Measurements from ENCODE around the gene CRACDL. TPM values are rescaled to one million over a fixed set of nuclear protein-coding genes. Genes with fewer than 3 reads are reported as not detected.
A peak's percentile ranks its signal among the peaks of the same experiment; 100 is the strongest.

Gene CRACDL
- total and polyA plus RNA-seq, 2 of the 13 experiments (the other 11 are each of a cell fraction or from before 2014, with no cell fraction given), result 0.15 to 0.26 TPM

- TF ChIP-seq SMARCC2 (IDR thresholded peaks at IDR 0.05) (no peak), HDAC2 (CRISPR knock-in tag; IDR thresholded peaks at IDR 0.05) (peak; percentile 26; the same call in 1 of the 2 replicates), ZNF737 (CRISPR knock-in tag; IDR thresholded peaks at IDR 0.05; ENCODE audit: borderline replicate concordance) (no peak), CEBPG (CRISPR knock-in tag; IDR thresholded peaks at IDR 0.05) (no peak; the same call in 1 of the 2 replicates), ZNF232 (CRISPR knock-in tag; IDR thresholded peaks at IDR 0.05; ENCODE audit: borderline replicate concordance) (no peak), ZSCAN31 (CRISPR knock-in tag; IDR thresholded peaks at IDR 0.05; ENCODE audit: low read depth) (0 out of 2 replicates have a peak, but pooled peaks have one; percentile 37), ZNF562 (CRISPR knock-in tag; IDR thresholded peaks at IDR 0.05; ENCODE audit: borderline replicate concordance) (no peak), CEBPB (IDR thresholded peaks at IDR 0.05; ENCODE audit: borderline replicate concordance, low read depth, low read length) (no peak), ARNTL (CRISPR knock-in tag; IDR thresholded peaks at IDR 0.05) (no peak), ZNF446 (CRISPR knock-in tag; IDR thresholded peaks at IDR 0.05) (no peak), TOE1 (CRISPR knock-in tag; IDR thresholded peaks at IDR 0.05) (no peak), CHCHD3 (CRISPR knock-in tag; IDR thresholded peaks at IDR 0.05) (no peak), SMAD3 (CRISPR knock-in tag; IDR thresholded peaks at IDR 0.05) (no peak), SRSF4 (IDR thresholded peaks at IDR 0.05; ENCODE audit: low read depth, low read length, poor library complexity, severe bottlenecking) (no peak), ZKSCAN5 (CRISPR knock-in tag; IDR thresholded peaks at IDR 0.05) (no peak), CREB1 (IDR thresholded peaks at IDR 0.05) (no peak), CREB1 (CRISPR knock-in tag; IDR thresholded peaks at IDR 0.05) (no peak), ZMYM3 (CRISPR knock-in tag; IDR thresholded peaks at IDR 0.05) (0 out of 2 replicates have a peak, but pooled peaks have one; percentile 42), BCLAF1 (IDR thresholded peaks at IDR 0.05) (no peak), ZNF567 (CRISPR knock-in tag; IDR thresholded peaks at IDR 0.05; ENCODE audit: borderline replicate concordance) (no peak), ZNF431 (CRISPR knock-in tag; IDR thresholded peaks at IDR 0.05; ENCODE audit: borderline replicate concordance, low read depth) (no peak)
- TF ChIP-seq, protein P1, sequence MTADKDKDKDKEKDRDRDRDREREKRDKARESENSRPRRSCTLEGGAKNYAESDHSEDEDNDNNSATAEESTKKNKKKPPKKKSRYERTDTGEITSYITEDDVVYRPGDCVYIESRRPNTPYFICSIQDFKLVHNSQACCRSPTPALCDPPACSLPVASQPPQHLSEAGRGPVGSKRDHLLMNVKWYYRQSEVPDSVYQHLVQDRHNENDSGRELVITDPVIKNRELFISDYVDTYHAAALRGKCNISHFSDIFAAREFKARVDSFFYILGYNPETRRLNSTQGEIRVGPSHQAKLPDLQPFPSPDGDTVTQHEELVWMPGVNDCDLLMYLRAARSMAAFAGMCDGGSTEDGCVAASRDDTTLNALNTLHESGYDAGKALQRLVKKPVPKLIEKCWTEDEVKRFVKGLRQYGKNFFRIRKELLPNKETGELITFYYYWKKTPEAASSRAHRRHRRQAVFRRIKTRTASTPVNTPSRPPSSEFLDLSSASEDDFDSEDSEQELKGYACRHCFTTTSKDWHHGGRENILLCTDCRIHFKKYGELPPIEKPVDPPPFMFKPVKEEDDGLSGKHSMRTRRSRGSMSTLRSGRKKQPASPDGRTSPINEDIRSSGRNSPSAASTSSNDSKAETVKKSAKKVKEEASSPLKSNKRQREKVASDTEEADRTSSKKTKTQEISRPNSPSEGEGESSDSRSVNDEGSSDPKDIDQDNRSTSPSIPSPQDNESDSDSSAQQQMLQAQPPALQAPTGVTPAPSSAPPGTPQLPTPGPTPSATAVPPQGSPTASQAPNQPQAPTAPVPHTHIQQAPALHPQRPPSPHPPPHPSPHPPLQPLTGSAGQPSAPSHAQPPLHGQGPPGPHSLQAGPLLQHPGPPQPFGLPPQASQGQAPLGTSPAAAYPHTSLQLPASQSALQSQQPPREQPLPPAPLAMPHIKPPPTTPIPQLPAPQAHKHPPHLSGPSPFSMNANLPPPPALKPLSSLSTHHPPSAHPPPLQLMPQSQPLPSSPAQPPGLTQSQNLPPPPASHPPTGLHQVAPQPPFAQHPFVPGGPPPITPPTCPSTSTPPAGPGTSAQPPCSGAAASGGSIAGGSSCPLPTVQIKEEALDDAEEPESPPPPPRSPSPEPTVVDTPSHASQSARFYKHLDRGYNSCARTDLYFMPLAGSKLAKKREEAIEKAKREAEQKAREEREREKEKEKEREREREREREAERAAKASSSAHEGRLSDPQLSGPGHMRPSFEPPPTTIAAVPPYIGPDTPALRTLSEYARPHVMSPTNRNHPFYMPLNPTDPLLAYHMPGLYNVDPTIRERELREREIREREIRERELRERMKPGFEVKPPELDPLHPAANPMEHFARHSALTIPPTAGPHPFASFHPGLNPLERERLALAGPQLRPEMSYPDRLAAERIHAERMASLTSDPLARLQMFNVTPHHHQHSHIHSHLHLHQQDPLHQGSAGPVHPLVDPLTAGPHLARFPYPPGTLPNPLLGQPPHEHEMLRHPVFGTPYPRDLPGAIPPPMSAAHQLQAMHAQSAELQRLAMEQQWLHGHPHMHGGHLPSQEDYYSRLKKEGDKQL (CRISPR knock-in tag; IDR thresholded peaks at IDR 0.05; ENCODE audit: low read depth), result 0 out of 2 replicates have a peak, but pooled peaks have one; percentile 40
Observed at GRCh38 chr2:98909317-98910211, 26.5 kb downstream of the CRACDL start (continued).
